Heart left ventricle (tissue), 13 donors: ENCODE measurements around the gene CNN3.

Source experiments
- CTCF ChIP-seq, 12 donors: fragments of 200-600 bp; sonication (generic) in 4 of 12; IDR thresholded peaks; one replicate each; pipeline versions ENCODE4 v1.5.0 to v1.8.0; 2018 to 2022; ENCODE audit warnings: antibody characterized with exemption in 12 of 12, mild to moderate bottlenecking in 5 of 12
- POLR2A ChIP-seq, 2 donors: fragments of 450-650 bp; IDR thresholded peaks; one replicate each; pipeline ENCODE4 v1.6.1; 2017; ENCODE audit warnings: antibody characterized with exemption in 2 of 2, mild to moderate bottlenecking in 2 of 2, moderate library complexity in 2 of 2
- donor health status: ischemic (EF 13 %, LVEDD 7.1; RV severe dilation, severe dysfunction).
- donor health status: DM: no; HTN: yes; CAD: no.
- donor health status: DM: no; HTN: no; CAD: no.
- donor health status: ischemic (EF 25% LVEDD 6.9; RV normal size, moderate dysfunction).
- donor health status: ischemic (EF 25% LVEDD 5.7; RV mildly dilated, moderate dysfunction).
- donor health status: ischemic (EF 35%, LVEDD 5.7; RV mildly dilated, moderate dysfunction).
- donor health status: nonischemic (EF 11% LVEDD 7.7; RV severe dilation, severe dysfunction).
- donor health status: DM: yes; HTN: yes; CAD: no.
- donor health status: PGD.
- donor health status: ischemic (EF 29% LVEDD 5.4; RV normal size, mild dysfunction).
- donor health status: nonischemic (EF 23%, LVEDD 6.1; RV moderate dilation, normal function).

- no peak for TF ChIP-seq POLR2A (IDR thresholded peaks at IDR 0.05)
- no peak for TF ChIP-seq CTCF (IDR thresholded peaks at IDR 0.05)
Measured at GRCh38 chr1:94966033-94966432, 39.1 kb upstream of the CNN3 start.
